HEK293T (cell line): Measurements from ENCODE around the gene FUNDC2.

Source experiments
- CTCF ChIA-PET: fragments of 350-600 bp; formaldehyde crosslinking; extraction: SDS; loops from one replicate; lab custom pipeline; 2021; ENCODE audit warnings: antibody characterized with exemption, inconsistent platforms; lab: Yijun Ruan, JAX
- POLR2A ChIA-PET: fragments of 350-600 bp; formaldehyde crosslinking; extraction: SDS; loops from one replicate; lab custom pipeline; 2020; ENCODE audit warnings: antibody characterized with exemption, inconsistent platforms; lab: Yijun Ruan, JAX
- DNase-seq: peaks from one replicate; pipeline ENCODE4 v3.0.0; 2012; ENCODE audit warnings: mixed read lengths; ENCODE audit errors: extremely low spot score
- ARNT ChIP-seq: fragments of 450-650 bp; IDR thresholded peaks from 2 replicates; pipeline ENCODE4 v1.6.1; 2017; ENCODE audit warnings: mild to moderate bottlenecking
- BHLHE40 ChIP-seq: fragments of 450-650 bp; IDR thresholded peaks from 2 replicates; pipeline ENCODE4 v1.6.1; 2016; ENCODE audit warnings: mild to moderate bottlenecking, moderate library complexity, borderline replicate concordance
- CTBP1 ChIP-seq: fragments of 450-650 bp; IDR thresholded peaks from 2 replicates; pipeline ENCODE4 v1.6.1; 2016; ENCODE audit warnings: borderline replicate concordance
- ELF4 ChIP-seq: fragments of 450-650 bp; IDR thresholded peaks from 2 replicates; pipeline ENCODE4 v1.6.1; 2017; ENCODE audit warnings: antibody characterized with exemption
- FOXA1 ChIP-seq: fragments of 450-650 bp; IDR thresholded peaks from 2 replicates; pipeline ENCODE4 v1.6.1; 2016; ENCODE audit warnings: mild to moderate bottlenecking
- FOXK2 ChIP-seq: fragments of 450-650 bp; IDR thresholded peaks from 2 replicates; pipeline ENCODE4 v1.6.1; 2016; ENCODE audit warnings: mild to moderate bottlenecking
- FOXM1 ChIP-seq: fragments of 450-650 bp; IDR thresholded peaks from 2 replicates; pipeline ENCODE4 v1.6.1; 2017; ENCODE audit warnings: mild to moderate bottlenecking, borderline replicate concordance
- HDGF ChIP-seq: fragments of 450-650 bp; IDR thresholded peaks from 2 replicates; pipeline ENCODE4 v1.6.1; 2017; ENCODE audit warnings: antibody characterized with exemption, borderline replicate concordance
- L3MBTL2 ChIP-seq: fragments of 450-650 bp; conservative IDR thresholded peaks from 2 replicates; pipeline ENCODE4 v1.6.1; 2016; ENCODE audit warnings: mild to moderate bottlenecking
- LEF1 ChIP-seq: fragments of 450-650 bp; IDR thresholded peaks from 2 replicates; pipeline ENCODE4 v1.6.1; 2017; ENCODE audit warnings: mild to moderate bottlenecking, borderline replicate concordance
- NFRKB ChIP-seq: fragments of 450-650 bp; IDR thresholded peaks from 2 replicates; pipeline ENCODE4 v1.6.1; 2016; ENCODE audit warnings: mild to moderate bottlenecking, moderate library complexity
- PKNOX1 ChIP-seq: fragments of 450-650 bp; IDR thresholded peaks from 2 replicates; pipeline ENCODE4 v1.6.1; 2016
- SP1 ChIP-seq: fragments of 450-650 bp; IDR thresholded peaks from 2 replicates; pipeline ENCODE4 v1.6.1; 2017
- SUZ12 ChIP-seq: fragments of 450-650 bp; IDR thresholded peaks from 2 replicates; pipeline ENCODE4 v1.6.1; 2016; ENCODE audit warnings: mild to moderate bottlenecking
- TARDBP ChIP-seq: fragments of 450-650 bp; IDR thresholded peaks from 2 replicates; pipeline ENCODE4 v1.6.1; 2016
- ZNF384 ChIP-seq: fragments of 450-650 bp; IDR thresholded peaks from 2 replicates; pipeline ENCODE4 v1.6.1; 2016

The FUNDC2 gene

GRCh38 chrX:155061760-155062159, 35.1 kb downstream of the FUNDC2 start:
- no peak for DNase-seq
- POLR2A ChIA-PET, result no interaction called here
- TF ChIP-seq TARDBP (no peak), BHLHE40 (no peak), CTBP1 (no peak), ZNF384 (no peak), FOXA1 (no peak), FOXK2 (no peak), PKNOX1 (no peak), LEF1 (no peak), SUZ12 (no peak), SP1 (no peak), FOXM1 (no peak), NFRKB (no peak)
- CTCF ChIA-PET, result no interaction called here

GRCh38 chrX:155065035-155065734, 38.5 kb downstream of the FUNDC2 start:
- TF ChIP-seq ELF4 (no peak), FOXK2 (no peak), ARNT (no peak), CTBP1 (no peak), L3MBTL2 (no peak), HDGF (no peak), BHLHE40 (no peak), SUZ12 (no peak), PKNOX1 (no peak), FOXM1 (no peak), NFRKB (no peak), FOXA1 (no peak)
- DNase-seq, result no peak
- ChIA-PET POLR2A (no interaction called here), CTCF (no interaction called here)

DNA sequence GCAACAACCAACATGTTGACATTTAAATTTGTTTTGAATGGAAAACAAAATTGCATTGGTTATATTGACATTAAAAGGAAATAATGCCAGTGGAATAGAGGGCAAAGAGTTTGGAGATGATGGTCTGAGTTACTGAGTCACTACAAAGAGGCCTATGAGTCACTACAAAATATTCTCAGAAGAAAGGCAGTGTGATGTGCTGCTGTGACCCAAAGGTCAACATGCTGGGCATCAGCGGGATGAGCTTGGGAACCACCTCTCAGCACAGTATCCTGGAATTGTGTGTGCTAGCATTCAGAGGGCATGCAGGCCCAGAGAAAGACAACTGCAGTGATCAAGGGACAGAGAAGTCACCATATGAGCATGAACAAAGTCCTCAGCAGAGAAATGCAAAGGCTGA, 41.5 kb downstream of the FUNDC2 start:
- TF ChIP-seq ARNT (no peak), LEF1 (no peak), L3MBTL2 (no peak), FOXK2 (no peak), PKNOX1 (no peak)
- CTCF ChIA-PET, result no interaction called here
- POLR2A ChIA-PET, result no interaction called here
- no peak for DNase-seq

- TF ChIP-seq SP1 (no peak), NFRKB (no peak)
- POLR2A ChIA-PET, result no interaction called here
- DNase-seq, result no peak
- CTCF ChIA-PET, result no interaction called here
Observed at GRCh38 chrX:155069414-155069813, 42.8 kb downstream of the FUNDC2 start.

- no peak for DNase-seq
- CTCF ChIA-PET, result no interaction called here
- no peak for TF ChIP-seq SP1
- no peak for TF ChIP-seq BHLHE40
- TF ChIP-seq HDGF, result no peak
- TF ChIP-seq SUZ12, result no peak
- no peak for TF ChIP-seq LEF1
- TF ChIP-seq L3MBTL2, result no peak
- TF ChIP-seq FOXK2, result no peak
- TF ChIP-seq PKNOX1, result no peak
- no peak for TF ChIP-seq ZNF384
- TF ChIP-seq ARNT, result no peak
- no peak for TF ChIP-seq FOXA1
- POLR2A ChIA-PET, result no interaction called here
Observed at GRCh38 chrX:155070038-155070437, 43.4 kb downstream of the FUNDC2 start.

DNA sequence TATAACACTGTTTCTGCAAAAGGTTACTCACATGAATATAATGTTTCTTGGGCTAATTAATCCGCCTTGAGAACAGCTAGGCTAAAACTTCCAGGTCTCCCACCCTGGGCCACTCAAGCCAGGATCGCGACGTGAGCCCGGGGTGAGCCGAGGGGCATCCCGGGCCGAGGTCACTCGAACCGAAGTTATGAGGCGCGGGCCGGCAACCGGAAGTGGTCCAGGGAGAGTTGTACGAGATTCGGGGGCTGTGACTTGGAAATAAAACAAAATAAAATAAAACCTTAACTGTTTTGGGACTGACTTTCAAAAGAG, 44.0 kb downstream of the FUNDC2 start:
- CTCF ChIA-PET, result no interaction called here
- TF ChIP-seq HDGF (no peak), ELF4 (no peak), BHLHE40 (no peak), ZNF384 (no peak), NFRKB (no peak)

More for the DNA sequence above, 44.0 kb downstream of the FUNDC2 start:
- POLR2A ChIA-PET, result interaction anchor here (0.7 kb wide), 1 partner anchor 44 kb away, joined by 3 read pairs; the partner anchor contains the start of gene FUNDC2
- DNase-seq, result peak; percentile 44
